HG03558 (cell line): ENCODE data around the gene CYBC1.
"Not testable (repeated sequence)": the region's sequence is repeated elsewhere in the genome, so short reads cannot be mapped to it uniquely, and the experiment has no call there.

Source experiments
- ATAC-seq: cut with Tn5 transposase; IDR thresholded peaks from one replicate; pipeline ENCODE4 v1.9.1; 2021; ENCODE audit warnings: moderate number of reproducible peaks; ENCODE audit not compliant: unreplicated experiment; ENCODE audit errors: extremely low read depth

Gene CYBC1

GRCh38 chr17:82412535-82413520 is 37.7 kb downstream of the CYBC1 start:
- ATAC-seq = no peak

DNA sequence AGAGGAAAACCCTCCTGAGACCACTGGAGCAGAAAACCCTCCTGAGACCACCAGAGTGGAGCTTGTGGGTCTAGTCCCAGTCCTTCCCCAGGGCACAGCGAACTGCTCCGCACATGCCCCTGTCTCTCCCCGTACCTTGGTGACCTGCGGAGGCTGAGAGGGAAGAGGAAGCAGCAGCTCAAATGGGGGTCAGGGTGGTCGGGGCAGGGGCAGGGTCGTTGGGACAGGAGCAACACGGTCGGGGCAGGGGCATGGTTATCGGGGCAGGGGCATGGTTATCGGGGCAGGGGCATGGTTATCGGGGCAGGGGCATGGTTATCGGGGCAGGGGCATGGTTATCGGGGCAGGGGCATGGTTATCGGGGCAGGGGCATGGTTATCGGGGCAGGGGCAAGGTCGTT is 38.5 kb downstream of the CYBC1 start:
- ATAC-seq = not testable (repeated sequence)

DNA sequence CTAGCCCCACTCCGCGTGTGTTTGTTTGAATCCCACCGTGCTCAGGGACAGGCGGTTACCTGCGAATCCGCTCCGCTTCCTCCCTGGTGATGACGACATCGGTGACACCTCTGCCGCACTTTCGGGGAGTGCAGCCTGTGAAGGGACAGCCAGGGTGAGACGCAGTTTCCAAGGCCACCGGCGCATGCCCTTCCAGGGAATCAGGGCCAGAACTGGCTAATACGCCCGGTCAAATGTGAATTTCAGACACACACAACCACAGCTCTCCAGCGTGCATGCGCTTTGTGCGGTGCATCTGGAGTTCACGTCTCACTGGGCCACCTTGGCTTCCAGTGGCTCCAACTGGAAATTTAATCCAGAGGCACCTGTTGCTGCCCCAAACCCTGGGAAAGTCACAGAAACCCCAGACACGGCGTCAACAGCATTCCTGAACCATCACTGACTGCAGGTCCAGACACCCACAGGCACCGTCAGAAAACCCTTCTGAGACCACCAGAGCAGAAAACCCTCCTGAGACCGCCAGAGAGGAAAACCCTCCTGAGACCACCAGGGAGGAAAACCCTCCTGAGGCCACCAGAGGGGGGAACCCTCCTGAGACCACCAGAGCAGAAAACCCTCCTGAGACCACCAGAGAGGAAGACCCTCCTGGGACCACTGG is 39.0 kb downstream of the CYBC1 start:
- no peak for ATAC-seq

DNA sequence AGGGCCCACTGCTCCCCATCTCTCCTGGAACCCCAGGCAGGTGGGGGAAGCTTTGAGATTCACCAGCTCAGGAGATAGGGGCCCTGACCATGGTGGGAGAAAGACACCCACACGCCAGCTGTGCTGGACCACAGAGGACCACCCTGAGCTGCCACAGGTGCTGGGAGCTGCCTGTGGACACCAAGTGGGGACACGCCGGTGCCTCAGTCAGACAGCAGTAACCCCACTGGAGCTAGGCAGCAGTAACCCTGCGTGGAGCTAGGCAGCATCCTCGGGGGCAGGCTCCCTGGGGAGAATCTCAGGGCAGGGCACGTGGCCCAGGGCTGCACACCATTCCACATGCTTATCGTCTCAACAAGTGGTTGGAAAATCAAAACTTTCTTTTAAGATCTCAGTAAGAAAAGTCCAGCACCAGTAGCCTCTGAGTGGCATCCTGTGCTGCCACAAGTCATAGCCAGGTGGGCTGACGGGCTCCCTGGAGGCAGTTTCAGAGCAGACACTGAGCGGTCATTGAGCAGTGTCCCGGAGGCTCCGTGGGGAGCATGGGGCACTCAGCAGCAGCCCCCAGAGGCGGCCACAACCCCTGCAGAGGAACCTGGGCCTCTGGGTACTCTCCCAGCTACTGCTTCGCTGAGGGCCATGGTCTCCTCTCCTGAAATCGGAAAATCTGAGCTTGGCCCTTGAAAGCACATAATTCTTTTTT is 40.4 kb downstream of the CYBC1 start:
- ATAC-seq = no peak

GRCh38 chr17:82408938-82409318 is 41.6 kb downstream of the CYBC1 start:
- ATAC-seq = no peak

- no peak for ATAC-seq
Observed at GRCh38 chr17:82408288-82408937, 42.1 kb downstream of the CYBC1 start.

DNA sequence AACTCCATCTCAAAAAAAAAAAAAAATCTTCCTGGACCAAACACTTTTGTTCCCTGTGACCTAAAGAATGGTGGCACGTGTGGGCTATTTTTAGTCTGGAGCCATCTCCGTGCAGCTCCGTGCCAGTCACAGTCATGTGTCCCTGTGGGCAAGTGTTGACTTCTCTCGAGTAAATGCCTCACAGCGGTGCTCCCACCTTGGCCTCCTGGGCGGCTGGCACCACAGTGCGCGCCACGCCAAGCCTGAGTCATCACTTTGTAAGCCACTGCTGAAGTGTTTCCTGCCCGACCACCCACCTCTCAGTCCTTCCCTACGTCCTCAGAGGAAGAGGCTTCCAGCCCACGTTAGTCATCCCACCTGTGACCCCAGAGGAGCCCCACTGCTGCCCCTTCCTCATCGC is 43.3 kb downstream of the CYBC1 start:
- ATAC-seq = no peak

GRCh38 chr17:82406131-82406671 is 44.4 kb downstream of the CYBC1 start:
- ATAC-seq = no peak

DNA sequence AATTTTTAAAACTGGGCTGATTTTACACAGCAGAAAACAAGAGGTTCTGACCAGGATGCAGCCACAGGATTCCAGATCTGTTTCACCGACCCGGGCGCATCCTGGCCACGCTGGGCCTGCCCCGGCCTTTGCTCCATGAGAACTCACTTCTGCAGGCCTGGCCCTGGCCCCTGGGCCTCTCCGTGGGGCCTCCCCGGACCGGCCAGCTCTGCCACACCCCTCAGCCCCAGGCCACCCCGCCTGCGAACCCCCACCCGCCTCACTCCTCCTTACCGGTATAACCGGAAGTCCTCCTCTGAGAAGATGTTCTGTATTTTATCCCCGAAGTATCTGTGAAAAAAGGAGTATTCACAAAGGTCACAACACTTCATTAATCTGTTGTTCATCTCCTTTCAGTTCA is 45.5 kb downstream of the CYBC1 start:
- no peak for ATAC-seq

DNA sequence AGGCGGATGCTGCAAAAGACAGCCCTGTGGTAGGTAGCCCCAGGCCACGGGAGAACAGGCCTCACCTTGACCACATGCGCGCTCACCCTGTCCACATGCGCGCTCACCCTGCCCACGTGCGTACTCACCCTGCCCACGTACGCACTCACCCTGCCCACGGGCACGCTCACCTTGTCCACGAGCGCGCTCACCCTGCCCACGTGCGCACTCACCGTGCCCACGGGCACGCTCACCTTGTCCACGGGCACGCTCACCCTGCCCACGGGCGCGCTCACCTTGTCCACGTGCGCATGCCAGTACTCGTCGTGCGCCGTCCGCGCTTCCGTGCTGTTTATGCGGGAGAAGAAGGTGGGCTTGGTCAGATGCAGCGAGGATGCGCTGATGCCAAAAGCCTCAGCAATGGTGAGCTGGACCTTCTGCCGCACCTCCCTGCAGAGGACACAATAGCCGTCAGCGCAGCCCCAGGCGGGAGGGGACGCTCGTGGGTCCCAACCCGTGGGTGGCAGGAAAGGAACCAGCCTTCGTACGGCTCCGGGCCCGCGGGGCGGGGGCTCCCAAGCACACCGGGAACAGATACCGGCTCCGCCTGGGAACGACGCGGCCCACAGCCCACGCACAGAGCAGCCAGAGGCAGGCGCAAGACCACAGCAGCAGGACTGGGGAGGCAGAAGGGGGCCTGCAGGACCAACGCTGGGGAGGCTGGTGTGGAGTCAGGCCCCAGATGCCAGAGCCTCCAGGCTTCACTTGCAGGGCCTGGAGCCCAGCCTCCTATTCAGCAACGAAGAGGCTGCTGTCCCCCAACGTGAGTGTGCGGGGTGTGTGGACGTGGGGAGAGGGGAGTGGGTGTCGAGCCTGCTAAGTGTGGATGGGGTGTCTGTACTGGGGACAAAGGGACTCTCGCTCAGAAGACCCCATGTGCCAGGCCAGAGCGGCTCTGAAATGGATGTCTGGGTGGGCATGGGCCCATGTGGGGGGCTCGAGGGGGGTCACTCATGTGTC is 46.6 kb downstream of the CYBC1 start:
- no peak for ATAC-seq

DNA sequence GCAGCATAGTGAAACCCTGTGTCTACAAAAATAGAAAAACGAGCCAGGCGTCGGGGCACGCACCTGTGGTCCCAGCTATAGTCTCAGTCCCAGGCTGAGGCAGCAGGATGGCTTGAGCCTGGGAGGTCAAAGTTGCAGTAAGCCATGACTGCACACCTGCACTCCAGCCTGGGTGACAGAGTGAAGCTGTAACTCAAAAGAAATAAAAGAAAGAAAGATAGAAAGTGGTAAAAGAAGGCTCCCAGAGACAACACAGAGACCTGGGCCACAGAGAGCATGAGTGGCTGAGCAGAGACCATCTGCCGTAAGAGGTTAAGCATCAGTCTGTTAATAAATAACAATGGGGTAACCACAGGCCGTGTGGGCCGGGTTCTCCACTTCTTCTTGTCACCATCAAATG is 47.7 kb downstream of the CYBC1 start:
- no peak for ATAC-seq

GRCh38 chr17:82400830-82401229 is 49.7 kb downstream of the CYBC1 start:
- no peak for ATAC-seq

- no peak for ATAC-seq
Observed at GRCh38 chr17:82400206-82400605, 50.3 kb downstream of the CYBC1 start.

- no peak for ATAC-seq
Observed at GRCh38 chr17:82399601-82400101, 50.9 kb downstream of the CYBC1 start.

DNA sequence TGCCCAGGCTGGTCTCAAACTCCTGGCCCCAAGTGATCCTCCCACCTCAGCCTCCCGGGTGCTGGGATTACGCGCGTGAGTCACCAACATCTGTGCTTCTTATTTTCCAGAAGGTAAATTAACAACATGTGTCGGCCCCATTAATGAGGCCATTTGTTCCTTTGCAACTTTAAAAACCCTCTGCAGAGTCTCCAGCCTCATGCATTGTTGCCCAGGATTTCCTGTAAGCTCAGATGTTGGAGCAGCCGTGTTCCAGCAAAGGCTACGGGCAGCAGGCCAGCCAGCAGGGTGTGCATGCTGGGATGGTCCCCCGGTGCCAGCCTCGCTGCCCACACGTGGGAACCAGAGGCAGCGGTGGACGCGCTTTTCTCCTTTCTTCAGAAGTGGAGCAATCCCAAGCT is 51.5 kb downstream of the CYBC1 start:
- no peak for ATAC-seq

- ATAC-seq = no peak
Observed at GRCh38 chr17:82397449-82398335, 52.9 kb downstream of the CYBC1 start.

- no peak for ATAC-seq
Observed at GRCh38 chr17:82396601-82397435, 53.7 kb downstream of the CYBC1 start.
